Breast epithelium (tissue), 3 donors: ENCODE results near the gene MDH2.

Experiments
- CTCF ChIP-seq, 3 donors: fragments of 450-650 bp; IDR thresholded peaks; one replicate each; pipeline ENCODE4 v1.5.1; 2016 to 2017; ENCODE audit warnings: antibody characterized with exemption in 3 of 3, mild to moderate bottlenecking in 3 of 3, moderate library complexity in 3 of 3
- POLR2A ChIP-seq: fragments of 450-650 bp; IDR thresholded peaks from one replicate; pipeline ENCODE4 v1.6.1; 2016; ENCODE audit warnings: antibody characterized with exemption, mild to moderate bottlenecking, moderate library complexity
- POLR2AphosphoS5 ChIP-seq, 3 donors: sonication (generic); formaldehyde crosslinking; IDR thresholded peaks; one replicate each; pipeline ENCODE4 v1.6.1; 2017; ENCODE audit warnings: antibody characterized with exemption in 3 of 3

GRCh38 chr7:76053461-76053860 lies 5.6 kb downstream of the MDH2 start:
- no peak for TF ChIP-seq CTCF (IDR thresholded peaks at IDR 0.05)
- TF ChIP-seq POLR2AphosphoS5 (IDR thresholded peaks at IDR 0.05): no peak
- TF ChIP-seq POLR2A: no peak
